ENCODE measurements around the gene SPCS3.
A peak's percentile ranks its signal among the peaks of the same experiment; 100 is the strongest.
"Not testable (repeated sequence)": the region's sequence is repeated elsewhere in the genome, so short reads cannot be mapped to it uniquely, and the experiment has no call there.

Gene SPCS3

DNA sequence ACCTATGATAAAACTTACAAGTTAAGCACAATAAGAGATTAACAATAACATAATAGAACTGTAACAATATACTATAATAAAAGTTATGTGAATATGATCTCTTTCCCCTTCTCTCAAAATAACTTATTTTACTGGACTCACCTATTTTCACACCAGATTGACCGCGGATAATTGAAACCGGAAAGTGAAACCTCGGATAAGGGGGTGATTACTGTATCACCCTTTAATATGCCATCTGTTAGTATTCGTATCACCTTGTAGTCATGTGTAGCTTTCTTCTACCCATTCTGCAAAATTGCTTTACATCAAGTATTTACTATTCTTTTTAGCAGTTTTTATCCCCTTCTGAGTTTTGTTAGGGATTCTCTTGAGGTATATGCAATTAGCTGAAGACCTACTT, 1.8 kb downstream of the SPCS3 start:
- peak overlapping the region; percentile 65 for H3K4me3 ChIP-seq (ENCODE audit: control insufficient read depth, low read depth, low read length)
- TF ChIP-seq, protein P1, sequence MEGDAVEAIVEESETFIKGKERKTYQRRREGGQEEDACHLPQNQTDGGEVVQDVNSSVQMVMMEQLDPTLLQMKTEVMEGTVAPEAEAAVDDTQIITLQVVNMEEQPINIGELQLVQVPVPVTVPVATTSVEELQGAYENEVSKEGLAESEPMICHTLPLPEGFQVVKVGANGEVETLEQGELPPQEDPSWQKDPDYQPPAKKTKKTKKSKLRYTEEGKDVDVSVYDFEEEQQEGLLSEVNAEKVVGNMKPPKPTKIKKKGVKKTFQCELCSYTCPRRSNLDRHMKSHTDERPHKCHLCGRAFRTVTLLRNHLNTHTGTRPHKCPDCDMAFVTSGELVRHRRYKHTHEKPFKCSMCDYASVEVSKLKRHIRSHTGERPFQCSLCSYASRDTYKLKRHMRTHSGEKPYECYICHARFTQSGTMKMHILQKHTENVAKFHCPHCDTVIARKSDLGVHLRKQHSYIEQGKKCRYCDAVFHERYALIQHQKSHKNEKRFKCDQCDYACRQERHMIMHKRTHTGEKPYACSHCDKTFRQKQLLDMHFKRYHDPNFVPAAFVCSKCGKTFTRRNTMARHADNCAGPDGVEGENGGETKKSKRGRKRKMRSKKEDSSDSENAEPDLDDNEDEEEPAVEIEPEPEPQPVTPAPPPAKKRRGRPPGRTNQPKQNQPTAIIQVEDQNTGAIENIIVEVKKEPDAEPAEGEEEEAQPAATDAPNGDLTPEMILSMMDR (IDR thresholded peaks at IDR 0.05; ENCODE audit: control insufficient read depth, insufficient read depth, low read depth, low read length, missing control alignments): no peak
- no peak for DNase-seq (ENCODE audit: low read depth)

DNA sequence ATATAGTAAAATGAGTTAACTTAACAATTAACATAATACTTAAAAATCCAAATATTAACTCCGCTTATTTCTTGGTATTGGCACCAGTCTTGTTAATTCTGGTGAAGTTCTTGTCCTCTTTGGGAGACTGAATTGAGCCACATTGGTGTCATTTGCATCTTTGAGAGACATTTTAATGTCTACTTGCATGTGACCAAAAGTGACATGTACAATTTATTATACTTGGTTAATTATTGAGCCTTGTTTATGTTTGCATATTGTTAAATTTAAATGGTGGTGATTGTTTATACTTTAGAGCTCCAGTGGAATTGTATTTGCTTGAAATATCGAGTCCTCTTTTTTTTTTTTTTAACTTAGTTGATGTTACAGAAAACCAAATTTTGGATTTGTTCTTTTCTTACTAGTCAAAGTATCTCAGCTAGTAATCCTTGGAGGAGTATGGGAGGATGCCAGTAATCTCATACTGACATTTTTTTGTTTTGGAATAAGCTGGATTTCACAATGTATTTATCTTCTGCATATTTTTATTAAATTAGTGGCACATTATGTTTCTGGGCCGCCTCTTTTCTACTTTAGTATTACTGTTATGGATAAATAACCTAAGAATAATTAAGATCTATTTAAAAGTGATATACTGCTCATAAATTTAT, 3.9 kb downstream of the SPCS3 start:
- TF ChIP-seq, protein P1 (IDR thresholded peaks at IDR 0.05; ENCODE audit: control insufficient read depth, insufficient read depth, low read depth, low read length, missing control alignments): no peak
- H3K4me3 ChIP-seq (ENCODE audit: control insufficient read depth, low read depth, low read length): no peak overlapping the region
- DNase-seq (ENCODE audit: low read depth): no peak

DNA sequence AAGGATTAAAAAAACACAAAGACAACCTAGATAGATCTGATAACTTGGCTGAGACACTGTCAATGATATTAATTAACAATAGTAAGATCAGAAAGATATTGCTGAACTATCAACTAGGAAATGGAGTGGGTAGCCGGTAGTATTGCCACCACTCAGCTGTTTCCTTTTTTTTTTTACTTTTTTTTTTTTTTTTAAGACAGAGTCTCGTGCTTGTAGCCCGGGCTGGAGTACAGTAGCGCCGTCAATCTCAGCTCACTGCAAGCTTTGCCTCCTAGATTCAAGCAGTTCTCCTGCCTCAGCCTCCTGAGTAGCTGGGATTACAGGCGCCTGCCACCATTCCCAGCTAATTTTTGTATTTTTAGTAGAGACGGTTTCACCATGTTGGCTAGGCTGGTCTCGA, 5.1 kb downstream of the SPCS3 start:
- not testable (repeated sequence) for DNase-seq (ENCODE audit: low read depth); H3K4me3 ChIP-seq (ENCODE audit: control insufficient read depth, low read depth, low read length)

DNA sequence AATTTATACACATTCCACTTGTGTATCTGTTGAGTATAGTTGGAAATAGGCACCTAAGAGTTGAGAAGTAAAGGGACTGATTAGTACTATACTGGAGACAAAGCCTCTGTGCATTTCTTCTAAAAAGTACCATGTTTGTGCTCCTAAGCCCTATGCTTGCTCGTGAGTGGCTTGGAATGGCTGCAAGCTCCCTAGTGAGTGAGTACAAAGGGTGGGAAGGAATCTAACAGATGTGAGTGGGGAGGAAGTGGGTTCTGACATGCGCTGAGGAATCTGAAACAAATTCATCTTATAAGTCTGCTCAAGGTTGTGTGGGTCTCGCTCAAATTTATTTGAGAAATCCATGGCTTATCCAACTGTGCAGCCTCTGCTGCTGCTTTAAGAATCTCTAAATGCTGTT, 13.3 kb downstream of the SPCS3 start:
- DNase-seq (ENCODE audit: low read depth): no peak
- H3K4me3 ChIP-seq (ENCODE audit: control insufficient read depth, low read depth, low read length): no peak overlapping the region
- TF ChIP-seq, protein P1 (IDR thresholded peaks at IDR 0.05; ENCODE audit: control insufficient read depth, insufficient read depth, low read depth, low read length, missing control alignments): no peak

DNA sequence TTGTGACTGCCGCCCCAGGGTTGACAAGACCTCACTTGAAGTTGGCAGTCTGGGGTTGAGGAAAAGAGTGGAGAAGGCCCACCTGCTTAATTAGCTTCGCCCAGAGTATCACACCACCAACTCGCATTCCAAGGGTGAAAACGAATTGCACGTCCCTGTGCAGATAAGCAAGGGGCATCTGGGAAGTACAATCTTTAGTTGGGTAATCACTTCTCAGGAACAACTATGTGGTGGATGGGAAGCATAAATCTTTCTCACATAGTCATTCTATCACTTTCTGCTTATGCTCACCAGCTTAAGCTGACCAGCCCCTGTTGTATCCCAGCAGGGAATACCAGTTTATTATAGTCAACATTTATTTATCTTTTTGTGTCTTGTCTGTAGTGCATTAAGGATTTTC, 14.3 kb downstream of the SPCS3 start:
- H3K4me3 ChIP-seq (ENCODE audit: control insufficient read depth, low read depth, low read length): no peak overlapping the region
- TF ChIP-seq, protein P1 (IDR thresholded peaks at IDR 0.05; ENCODE audit: control insufficient read depth, insufficient read depth, low read depth, low read length, missing control alignments): no peak
- no peak for DNase-seq (ENCODE audit: low read depth)

DNA sequence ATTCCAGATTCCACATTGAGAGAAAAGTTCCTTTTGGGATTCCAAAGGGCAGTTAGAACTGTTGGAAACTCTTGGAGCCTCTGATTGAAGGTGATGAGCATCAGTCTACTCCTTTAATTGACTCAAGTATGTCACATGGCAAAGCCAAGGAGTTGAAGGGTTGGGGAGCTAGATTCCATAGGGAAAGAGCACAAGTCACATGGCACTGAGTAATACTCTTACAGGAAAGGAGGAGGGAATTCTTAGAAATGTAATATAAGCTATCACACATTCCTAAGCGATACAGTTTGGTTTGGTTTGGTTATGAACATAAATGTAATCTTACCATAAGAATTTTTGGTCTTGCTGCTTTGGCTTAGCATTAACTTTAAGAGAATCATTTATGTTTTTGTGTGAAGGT, 15.7 kb downstream of the SPCS3 start:
- DNase-seq (ENCODE audit: low read depth): no peak
- TF ChIP-seq, protein P1 (IDR thresholded peaks at IDR 0.05; ENCODE audit: control insufficient read depth, insufficient read depth, low read depth, low read length, missing control alignments): no peak
- H3K4me3 ChIP-seq (ENCODE audit: control insufficient read depth, low read depth, low read length): no peak overlapping the region

DNA sequence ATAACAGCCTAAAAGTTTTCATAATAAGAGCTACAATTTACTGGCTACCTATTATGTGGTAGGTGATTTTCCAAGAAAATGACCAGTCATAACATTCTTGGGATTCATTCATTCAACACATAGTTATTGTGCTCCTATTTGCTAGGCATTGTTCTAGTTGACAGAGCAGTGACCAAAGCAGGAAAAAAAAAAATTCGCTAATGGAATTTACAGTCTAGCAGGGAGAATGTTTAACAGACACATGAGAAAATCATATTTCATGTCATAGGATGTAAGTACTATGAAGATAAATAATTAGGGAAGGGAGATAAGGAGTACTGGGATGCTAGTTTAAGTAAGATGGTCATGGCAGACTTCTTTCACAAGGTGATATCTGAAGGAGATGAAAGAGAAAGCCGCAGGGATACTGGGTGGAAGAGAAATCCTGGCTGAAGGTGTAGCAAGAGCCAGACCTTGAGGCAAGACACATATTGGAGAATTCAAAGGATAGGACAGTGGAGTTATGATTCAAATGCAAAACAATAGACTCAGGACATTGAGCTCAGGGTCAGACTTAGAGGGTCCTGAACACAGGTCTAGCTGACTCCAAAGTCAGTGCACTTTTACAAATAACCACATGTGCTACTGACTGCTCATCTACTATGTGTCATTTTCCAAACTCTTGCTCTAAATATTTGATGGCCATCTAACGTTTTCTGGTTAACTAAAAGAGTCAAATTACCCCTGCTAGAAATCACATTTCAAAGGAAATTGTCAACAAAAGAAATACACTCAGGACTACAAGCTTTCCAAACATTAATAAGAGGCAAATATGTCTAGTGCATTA, 20.4 kb downstream of the SPCS3 start:
- H3K4me3 ChIP-seq (ENCODE audit: control insufficient read depth, low read depth, low read length): no peak overlapping the region
- no peak for DNase-seq (ENCODE audit: low read depth)
- TF ChIP-seq, protein P1 (IDR thresholded peaks at IDR 0.05; ENCODE audit: control insufficient read depth, insufficient read depth, low read depth, low read length, missing control alignments): no peak

Measured in AG09309 (cell line).